OCI-LY3 (cell line): ENCODE data around the gene MREG.

Experiments used
- EZH2phosphoT487 ChIP-seq: fragments of 200-600 bp; shearing (Covaris generic); IDR thresholded peaks from 2 replicates; pipeline ENCODE4 v1.6.1; 2018; ENCODE audit warnings: antibody characterized with exemption, mixed run types, low read depth
- TF ChIP-seq, protein P1 (sequence below): fragments of 200-600, 300-600 bp; sonication (generic); IDR thresholded peaks from 2 replicates; pipeline ENCODE4 v1.5.1; 2014; ENCODE audit warnings: antibody characterized with exemption, low read length, low read depth

DNA sequence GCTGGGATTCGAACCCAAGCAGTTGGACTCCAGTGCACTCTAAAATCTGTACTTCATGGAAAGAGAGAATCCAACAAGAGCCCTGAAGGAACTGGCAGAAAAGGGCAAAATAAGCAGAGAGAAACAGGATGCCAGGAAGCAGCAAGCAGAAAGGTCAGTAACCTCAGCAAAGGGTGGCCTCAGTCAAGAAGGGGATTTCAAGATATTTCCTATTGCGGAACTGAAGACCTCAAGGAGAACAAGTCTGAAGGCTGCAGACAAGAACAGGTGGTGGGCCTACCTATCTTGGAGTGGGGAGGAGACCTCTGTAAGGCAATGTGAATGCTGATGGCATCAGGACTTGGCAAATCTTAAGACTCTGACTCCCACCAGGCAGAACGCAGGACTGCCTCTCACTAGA, 20.1 kb upstream of the MREG start:
- TF ChIP-seq EZH2phosphoT487 = no peak
- TF ChIP-seq, protein P1, sequence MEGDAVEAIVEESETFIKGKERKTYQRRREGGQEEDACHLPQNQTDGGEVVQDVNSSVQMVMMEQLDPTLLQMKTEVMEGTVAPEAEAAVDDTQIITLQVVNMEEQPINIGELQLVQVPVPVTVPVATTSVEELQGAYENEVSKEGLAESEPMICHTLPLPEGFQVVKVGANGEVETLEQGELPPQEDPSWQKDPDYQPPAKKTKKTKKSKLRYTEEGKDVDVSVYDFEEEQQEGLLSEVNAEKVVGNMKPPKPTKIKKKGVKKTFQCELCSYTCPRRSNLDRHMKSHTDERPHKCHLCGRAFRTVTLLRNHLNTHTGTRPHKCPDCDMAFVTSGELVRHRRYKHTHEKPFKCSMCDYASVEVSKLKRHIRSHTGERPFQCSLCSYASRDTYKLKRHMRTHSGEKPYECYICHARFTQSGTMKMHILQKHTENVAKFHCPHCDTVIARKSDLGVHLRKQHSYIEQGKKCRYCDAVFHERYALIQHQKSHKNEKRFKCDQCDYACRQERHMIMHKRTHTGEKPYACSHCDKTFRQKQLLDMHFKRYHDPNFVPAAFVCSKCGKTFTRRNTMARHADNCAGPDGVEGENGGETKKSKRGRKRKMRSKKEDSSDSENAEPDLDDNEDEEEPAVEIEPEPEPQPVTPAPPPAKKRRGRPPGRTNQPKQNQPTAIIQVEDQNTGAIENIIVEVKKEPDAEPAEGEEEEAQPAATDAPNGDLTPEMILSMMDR = no peak
